ENCODE data around the gene ZBTB47. TPM values are rescaled to one million over a fixed set of nuclear protein-coding genes. Genes with fewer than 3 reads are reported as not detected.

Gene ZBTB47
- polyA plus RNA-seq, 4 donors, result 14.1 to 19.3 (median 17.9) TPM

GRCh38 chr3:42707620-42708355, 54.3 kb downstream of the ZBTB47 start:
- no peak for DNase-seq (ENCODE audit: low read depth in 4 of 4, low spot score in 2 of 4)

- no peak for DNase-seq (ENCODE audit: low read depth in 4 of 4, low spot score in 2 of 4)
Measured at GRCh38 chr3:42708611-42709151, 55.2 kb downstream of the ZBTB47 start.

- no peak for DNase-seq (ENCODE audit: low read depth in 4 of 4, low spot score in 2 of 4)
Measured at GRCh38 chr3:42709621-42710020, 56.1 kb downstream of the ZBTB47 start.

- DNase-seq (ENCODE audit: low read depth in 4 of 4, low spot score in 2 of 4), result no peak
Measured at GRCh38 chr3:42710323-42711021, 57.0 kb downstream of the ZBTB47 start.

- DNase-seq (ENCODE audit: low read depth in 4 of 4, low spot score in 2 of 4), result no peak
Measured at GRCh38 chr3:42711491-42712343, 58.2 kb downstream of the ZBTB47 start.

GRCh38 chr3:42712344-42712648, 58.8 kb downstream of the ZBTB47 start:
- no peak for DNase-seq (ENCODE audit: low read depth in 4 of 4, low spot score in 2 of 4)

GRCh38 chr3:42712688-42713372, 59.3 kb downstream of the ZBTB47 start:
- no peak for DNase-seq (ENCODE audit: low read depth in 4 of 4, low spot score in 2 of 4)

GRCh38 chr3:42713747-42714146, 60.2 kb downstream of the ZBTB47 start:
- DNase-seq (ENCODE audit: low read depth in 4 of 4, low spot score in 2 of 4), result no peak

- DNase-seq (ENCODE audit: low read depth in 4 of 4, low spot score in 2 of 4), result no peak
Measured at GRCh38 chr3:42714171-42714852, 60.8 kb downstream of the ZBTB47 start.

Other genes with a start within 250 kb of the ZBTB47 start
- gene LYZL4, start 243.1 kb upstream of the ZBTB47 start, polyA plus RNA-seq (ENCODE audit: insufficient read length in 4 of 4), result not detected
- 1 to 10 TPM; 1.1 to 2.7 (median 1.6) TPM for gene VIPR1, start 151.1 kb upstream of the ZBTB47 start, polyA plus RNA-seq (ENCODE audit: insufficient read length in 4 of 4)
- gene SEC22C, start 71.7 kb upstream of the ZBTB47 start, polyA plus RNA-seq (ENCODE audit: insufficient read length in 4 of 4), result 10 to 100 TPM; 40.7 to 46.7 (median 43.0) TPM
- gene SS18L2, start 62.8 kb upstream of the ZBTB47 start, polyA plus RNA-seq (ENCODE audit: insufficient read length in 4 of 4), result 10 to 100 TPM; 22.8 to 26.3 (median 25.4) TPM
- 100 to 1,000 TPM in 2 of 4 donors, 10 to 100 TPM in 2; 52.4 to 201 (median 108) TPM for gene NKTR, start 53.0 kb upstream of the ZBTB47 start, polyA plus RNA-seq (ENCODE audit: insufficient read length in 4 of 4)
- gene KLHL40, start 31.8 kb downstream of the ZBTB47 start, polyA plus RNA-seq (ENCODE audit: insufficient read length in 4 of 4), result not detected
- gene HHATL, start 49.1 kb downstream of the ZBTB47 start, polyA plus RNA-seq (ENCODE audit: insufficient read length in 4 of 4), result under 1 TPM; 0.43 to 0.74 (median 0.50) TPM
- gene CCDC13, start 119.6 kb downstream of the ZBTB47 start, polyA plus RNA-seq (ENCODE audit: insufficient read length in 4 of 4), result 1 to 10 TPM; 2.6 to 4.1 (median 3.3) TPM
- 100 to 1,000 TPM; 135 to 193 (median 161) TPM for gene HIGD1A, start 150.8 kb downstream of the ZBTB47 start, polyA plus RNA-seq (ENCODE audit: insufficient read length in 4 of 4)
- gene ACKR2, start 155.7 kb downstream of the ZBTB47 start, polyA plus RNA-seq (ENCODE audit: insufficient read length in 4 of 4), result 1 to 10 TPM; 1.8 to 3.2 (median 3.1) TPM
- 1 to 10 TPM in 1 of 4 donors, under 1 TPM in 3; 0.62 to 1.2 (median 0.84) TPM for gene CYP8B1, start 222.2 kb downstream of the ZBTB47 start, polyA plus RNA-seq (ENCODE audit: insufficient read length in 4 of 4)

All from left renal cortex interstitium (tissue), 4 donors.